NCI-H146 treated with DMSO at 0.1 percent for 48 hours (cell line): ENCODE data around the gene DUSP7.

ENCODE experiments used
- DNase-seq: peaks from one replicate; lab custom pipeline; 2025; ENCODE audit not compliant: unreplicated experiment; lab: John Stamatoyannopoulos, UW

DUSP7 gene

DNA sequence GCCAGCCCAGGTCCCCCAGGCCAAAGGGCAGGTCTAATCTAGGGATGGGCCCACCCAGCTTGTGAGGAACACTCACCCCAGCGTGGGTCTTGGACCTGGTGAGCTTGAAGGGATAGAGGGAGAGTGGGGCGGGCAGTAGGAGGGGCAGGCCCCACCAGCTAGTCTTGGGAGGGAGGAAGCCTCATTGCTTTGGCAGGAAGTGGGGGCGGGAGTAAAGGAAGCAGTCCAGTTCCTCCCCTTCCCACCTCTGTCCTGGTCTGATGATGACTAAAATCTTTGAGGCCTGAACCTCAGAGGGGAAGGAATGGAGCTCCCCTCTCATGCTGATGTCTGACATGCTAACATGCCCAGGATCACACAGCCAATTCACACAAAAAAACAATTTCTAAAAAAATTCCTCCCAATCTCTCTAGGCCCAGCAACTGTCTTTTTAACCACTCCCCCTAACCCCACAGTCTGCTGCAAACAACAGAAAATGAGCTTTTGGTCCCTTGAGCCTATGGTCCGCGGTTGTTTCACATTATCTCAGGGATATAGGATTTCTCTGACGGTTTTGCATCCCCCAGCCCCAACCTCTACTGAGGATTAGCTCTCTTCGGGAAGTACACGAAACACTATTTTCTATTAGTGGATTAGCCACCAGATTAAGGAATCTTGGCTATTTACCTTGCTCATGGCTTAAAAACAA lies 30.7 kb upstream of the DUSP7 start:
- no peak for DNase-seq

GRCh38 chr3:52086461-52086860 lies 30.1 kb upstream of the DUSP7 start:
- no peak for DNase-seq

DNA sequence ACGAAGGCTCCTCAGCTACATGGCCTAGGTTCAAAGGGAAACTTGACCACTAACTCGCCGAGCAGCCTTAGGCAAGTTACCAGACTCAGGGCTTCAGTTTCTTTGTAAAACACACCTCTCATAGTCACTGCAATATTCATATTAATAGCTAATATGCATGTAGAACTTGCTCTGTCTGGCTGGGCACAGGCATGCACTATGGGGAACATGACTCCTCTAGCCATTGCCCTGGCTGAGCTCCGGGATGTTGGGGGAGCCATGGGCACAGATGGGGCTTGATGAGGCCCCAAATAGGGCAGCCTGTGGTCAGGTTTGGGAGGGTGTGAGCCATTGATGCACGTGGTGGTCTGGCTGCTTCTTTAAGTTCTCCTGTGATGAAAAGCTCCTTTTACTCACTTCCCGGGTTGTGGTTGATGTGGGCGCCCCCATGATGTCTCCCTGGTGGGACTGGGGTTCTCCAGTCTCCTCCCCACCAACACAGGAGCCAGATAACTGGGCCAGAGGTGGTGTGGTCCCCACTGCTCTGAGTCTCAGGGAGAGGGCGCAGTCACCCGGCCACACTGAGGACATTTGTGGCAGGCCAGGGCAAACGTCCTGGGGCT lies 29.4 kb upstream of the DUSP7 start:
- DNase-seq = no peak

- DNase-seq = no peak
Observed at GRCh38 chr3:52084954-52085680, 28.7 kb upstream of the DUSP7 start.

DNA sequence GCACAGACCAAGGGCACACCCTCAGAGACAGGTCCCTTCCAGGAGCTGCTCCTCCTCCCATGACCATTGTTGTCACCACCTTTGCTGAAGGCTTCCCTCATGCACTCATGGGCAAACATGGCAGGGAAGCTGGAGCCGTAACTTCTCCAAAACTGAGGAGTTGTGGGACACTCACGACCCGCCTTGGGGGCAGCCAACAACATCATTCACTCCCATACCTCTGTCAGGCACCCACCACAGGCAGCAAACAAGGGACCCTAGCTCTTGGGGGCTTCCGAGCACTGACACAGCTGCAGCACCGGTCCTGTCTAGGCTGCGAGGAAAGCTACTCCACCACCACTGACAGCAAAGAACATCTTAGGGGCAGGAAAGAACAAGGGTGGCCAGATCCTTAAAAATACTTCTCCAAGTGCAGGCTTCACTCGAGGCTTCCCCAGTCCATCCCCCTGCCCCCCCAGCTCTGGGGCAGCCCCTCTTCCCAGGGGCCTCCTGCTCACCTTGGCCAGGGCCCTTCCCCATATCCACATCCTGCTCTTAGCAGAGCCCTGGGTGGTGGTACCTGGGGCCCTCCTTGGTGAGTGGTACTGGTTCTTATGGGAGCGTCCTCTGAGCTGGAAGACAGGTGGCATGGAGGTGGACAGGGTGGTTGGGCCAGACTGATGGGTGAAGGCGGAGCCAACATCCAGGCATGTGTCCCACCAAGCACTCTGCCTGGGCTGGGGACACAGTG lies 28.0 kb upstream of the DUSP7 start:
- DNase-seq = no peak

- no peak for DNase-seq
Observed at GRCh38 chr3:52083556-52084087, 27.3 kb upstream of the DUSP7 start.

GRCh38 chr3:52082951-52083350 lies 26.6 kb upstream of the DUSP7 start:
- DNase-seq = no peak

GRCh38 chr3:52080830-52081719 lies 24.7 kb upstream of the DUSP7 start:
- DNase-seq = no peak

- no peak for DNase-seq
Observed at GRCh38 chr3:52079958-52080357, 23.6 kb upstream of the DUSP7 start.

- DNase-seq = no peak
Observed at GRCh38 chr3:52078781-52079560, 22.6 kb upstream of the DUSP7 start.

DNA sequence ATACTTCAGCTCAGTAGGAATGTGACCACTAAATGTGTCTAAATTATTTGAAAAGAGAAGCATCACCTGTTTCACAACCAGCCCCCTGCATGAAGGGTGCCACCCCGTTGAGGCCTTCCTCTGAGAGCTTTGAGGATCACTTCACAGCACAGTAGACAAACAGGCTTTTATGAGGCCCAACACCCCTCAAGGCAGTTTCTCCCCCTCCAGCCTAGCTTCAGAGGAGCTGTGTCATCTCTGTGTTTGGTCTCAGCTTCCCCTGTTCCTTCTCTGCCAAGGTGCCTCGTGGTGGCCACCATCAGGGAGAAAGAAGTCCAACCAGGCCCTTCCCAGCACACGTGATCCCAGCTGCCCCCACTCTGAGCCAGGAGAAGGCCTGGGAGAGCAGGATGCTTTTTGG lies 21.6 kb upstream of the DUSP7 start:
- DNase-seq = no peak

GRCh38 chr3:52076896-52077780 lies 20.8 kb upstream of the DUSP7 start:
- no peak for DNase-seq

- no peak for DNase-seq
Observed at GRCh38 chr3:52073490-52073889, 17.1 kb upstream of the DUSP7 start.

- DNase-seq = no peak
Observed at GRCh38 chr3:52072471-52072870, 16.1 kb upstream of the DUSP7 start.

DNA sequence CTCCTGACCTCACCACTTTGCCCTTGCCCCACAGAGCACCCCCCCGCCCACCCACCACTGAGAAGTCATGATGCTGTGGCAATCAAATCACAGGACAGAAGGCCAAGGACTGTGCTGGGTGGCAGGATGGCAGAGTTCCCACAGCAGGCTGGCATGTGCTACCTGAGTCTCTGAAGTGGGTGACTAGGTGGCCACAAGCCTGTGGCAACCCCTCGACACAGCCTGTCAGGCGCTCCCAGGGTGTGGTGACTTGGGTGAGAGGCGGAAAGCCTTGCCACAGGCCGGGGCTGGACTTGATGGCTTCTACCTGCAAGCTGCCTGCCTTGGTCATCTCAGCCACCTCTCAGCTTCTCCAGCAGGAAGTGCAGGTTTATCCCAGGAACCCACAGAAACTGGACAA lies 15.6 kb upstream of the DUSP7 start:
- DNase-seq = no peak

DNA sequence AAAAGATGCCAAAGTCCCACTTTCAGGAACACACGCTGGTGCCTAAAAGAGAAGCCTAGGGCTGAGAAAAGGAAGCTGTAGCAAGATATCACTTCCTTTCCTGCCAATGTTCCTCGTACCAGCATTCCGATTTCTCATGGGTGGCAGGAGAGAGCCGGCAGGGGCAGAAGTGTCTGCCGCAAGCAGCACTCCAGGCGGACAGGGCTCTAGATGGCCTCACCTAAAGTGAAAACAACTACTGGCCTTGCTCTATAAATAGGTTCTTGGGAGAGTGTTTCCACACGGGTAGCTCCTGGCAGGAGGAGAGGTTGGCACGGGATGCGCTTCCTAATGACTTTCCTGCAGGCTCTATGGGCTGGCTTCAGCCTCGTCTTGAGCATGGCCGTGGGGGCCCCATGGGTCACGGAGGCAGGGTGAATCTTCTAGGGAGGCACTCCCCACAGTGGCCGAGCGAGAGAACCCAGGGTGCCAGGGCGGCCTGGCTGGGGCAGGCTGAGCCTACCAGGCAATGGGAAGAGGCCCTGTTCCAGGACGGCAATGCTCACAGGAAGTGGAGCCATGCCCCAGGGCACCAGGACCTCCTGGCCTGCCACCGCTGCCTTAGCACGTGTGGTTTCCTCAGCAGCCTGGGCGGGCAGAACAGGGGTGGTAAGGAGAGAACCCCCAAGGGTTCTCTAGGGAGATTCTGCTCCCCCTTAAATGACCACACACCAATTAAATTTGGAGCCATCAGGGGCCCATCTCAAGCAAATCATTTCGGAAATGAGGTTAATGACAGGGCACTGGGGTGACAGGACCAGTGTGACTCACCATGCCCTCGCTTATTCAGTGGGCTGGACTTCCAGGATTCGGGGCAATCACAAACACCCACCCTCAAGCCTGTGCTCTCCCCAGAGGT lies 14.6 kb upstream of the DUSP7 start:
- no peak for DNase-seq

DNA sequence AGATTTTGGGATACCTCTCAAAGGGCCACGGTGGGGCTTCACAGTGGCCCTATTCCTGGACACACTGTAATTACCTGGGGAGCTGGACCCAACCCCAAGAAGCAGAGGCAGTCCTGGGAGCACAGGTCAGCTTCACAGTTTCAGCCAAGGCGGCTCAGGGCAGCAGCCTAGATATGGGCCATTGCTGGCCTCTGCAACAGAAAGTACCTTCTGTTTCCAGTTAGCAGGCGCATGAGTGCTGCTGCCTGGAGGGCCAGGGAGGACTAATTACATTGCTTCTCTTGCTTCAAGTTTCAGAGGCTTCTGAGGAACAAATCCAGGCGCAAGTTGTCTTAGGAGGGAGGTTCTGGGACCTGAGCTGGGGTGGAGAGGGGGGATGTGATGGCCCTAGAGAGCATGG lies 13.5 kb upstream of the DUSP7 start:
- DNase-seq = no peak

GRCh38 chr3:52069135-52069534 lies 12.8 kb upstream of the DUSP7 start:
- DNase-seq = no peak
